Neural cell (in vitro differentiated cells): ENCODE data around the gene TDRKH. TPM values are rescaled to one million over a fixed set of nuclear protein-coding genes. Genes with fewer than 3 reads are reported as not detected.

Source experiments
- H2AFZ ChIP-seq: fragments of 200-600, 300-800 bp; sonication (generic), shearing (Covaris generic); 2 replicates; pipeline ENCODE4 v1.6.0; 2014; ENCODE audit warnings: low read depth, mild to moderate bottlenecking, antibody characterized with exemption, low read length, moderate library complexity
- H3F3A ChIP-seq: fragments of 200-600 bp; shearing (Covaris generic); 2 replicates; pipeline ENCODE4 v1.6.1; 2016; ENCODE audit warnings: mild to moderate bottlenecking, moderate library complexity, mixed read lengths, antibody characterized with exemption, low read length; ENCODE audit not compliant: insufficient read depth, poor library complexity, severe bottlenecking
- H3K27ac ChIP-seq: fragments of 200-600, 300-800 bp; sonication (generic), shearing (Covaris generic); 2 replicates; pipeline ENCODE4 v1.5.1; 2014; ENCODE audit warnings: mild to moderate bottlenecking, low read length, moderate library complexity
- H3K27me3 ChIP-seq: fragments of 300-800, 200-600 bp; sonication (generic), shearing (Covaris generic); 2 replicates; pipeline ENCODE4 v1.6.0; 2014; ENCODE audit warnings: mild to moderate bottlenecking, low read depth, low read length, moderate library complexity; ENCODE audit not compliant: insufficient read depth
- H3K36me3 ChIP-seq: fragments of 300-800, 200-600 bp; sonication (generic), shearing (Covaris generic); 2 replicates; pipeline ENCODE4 v1.5.1; 2014; ENCODE audit warnings: mild to moderate bottlenecking, antibody characterized with exemption, low read length, moderate library complexity; ENCODE audit not compliant: insufficient read depth
- H3K4me2 ChIP-seq: fragments of 300-800, 200-600 bp; sonication (generic), shearing (Covaris generic); 2 replicates; pipeline ENCODE4 v1.6.0; 2014; ENCODE audit warnings: mild to moderate bottlenecking, low read length
- H3K4me3 ChIP-seq: fragments of 300-800, 200-600 bp; sonication (generic), shearing (Covaris generic); 2 replicates; pipeline ENCODE4 v1.5.1; 2014; ENCODE audit warnings: mild to moderate bottlenecking, low read length, moderate library complexity
- H3K79me2 ChIP-seq: fragments of 200-600 bp; shearing (Covaris generic); replicated peaks from 2 replicates; pipeline ENCODE4 v1.6.0; 2014; ENCODE audit warnings: mild to moderate bottlenecking, low read length, moderate library complexity; ENCODE audit not compliant: insufficient read depth
- H3K9ac ChIP-seq: fragments of 300-800, 200-600 bp; sonication (generic), shearing (Covaris generic); 2 replicates; pipeline ENCODE4 v1.6.1; 2016; ENCODE audit warnings: mild to moderate bottlenecking, low read length, mixed read lengths
- H3K9me2 ChIP-seq: fragments of 200-600 bp; shearing (Covaris generic); 2 replicates; pipeline ENCODE4 v1.6.1; 2016; ENCODE audit warnings: mild to moderate bottlenecking, low read length, mixed read lengths; ENCODE audit not compliant: insufficient read depth
- H3K9me3 ChIP-seq: fragments of 200-600, 300-800 bp; sonication (generic), shearing (Covaris generic); 2 replicates; pipeline ENCODE4 v1.6.1; 2016; ENCODE audit warnings: mild to moderate bottlenecking, mixed run types, low read length, moderate library complexity, mixed read lengths
- H4K20me1 ChIP-seq: fragments of 200-600 bp; shearing (Covaris generic); 2 replicates; pipeline ENCODE4 v1.6.1; 2016; ENCODE audit warnings: mild to moderate bottlenecking, mixed run types; ENCODE audit not compliant: insufficient read depth
- CTCF ChIP-seq: fragments of 450-650 bp; IDR thresholded peaks from 2 replicates; pipeline ENCODE4 v1.5.1; 2014; ENCODE audit warnings: antibody characterized with exemption, mild to moderate bottlenecking, moderate library complexity; ENCODE audit not compliant: poor library complexity, severe bottlenecking
- EP300 ChIP-seq: fragments of 450-650 bp; conservative IDR thresholded peaks from 2 replicates; pipeline ENCODE4 v1.6.1; 2014; ENCODE audit warnings: antibody characterized with exemption, mild to moderate bottlenecking, moderate library complexity; ENCODE audit not compliant: poor library complexity, severe bottlenecking
- EZH2 ChIP-seq: fragments of 200-600, 300-800 bp; shearing (Covaris generic), sonication (generic); IDR thresholded peaks from 2 replicates; pipeline ENCODE4 v1.6.1; 2014; ENCODE audit warnings: antibody characterized with exemption, low read length, borderline replicate concordance, mild to moderate bottlenecking; ENCODE audit not compliant: insufficient read depth, poor library complexity, severe bottlenecking
- MXI1 ChIP-seq: fragments of 450-650 bp; conservative IDR thresholded peaks from 2 replicates; pipeline ENCODE4 v1.6.1; 2014; ENCODE audit warnings: antibody characterized with exemption, mild to moderate bottlenecking; ENCODE audit not compliant: poor library complexity, severe bottlenecking
- POLR2AphosphoS5 ChIP-seq: IDR thresholded peaks from 2 replicates; pipeline ENCODE4 v1.6.1; 2012
- RAD21 ChIP-seq: fragments of 450-650 bp; conservative IDR thresholded peaks from 2 replicates; pipeline ENCODE4 v1.6.1; 2014; ENCODE audit warnings: antibody characterized with exemption, mild to moderate bottlenecking, moderate library complexity
- REST ChIP-seq: IDR thresholded peaks from 2 replicates; pipeline ENCODE4 v1.6.1; 2012; ENCODE audit warnings: borderline replicate concordance
- SMC3 ChIP-seq: fragments of 450-650 bp; conservative IDR thresholded peaks from 2 replicates; pipeline ENCODE4 v1.6.1; 2014; ENCODE audit warnings: antibody characterized with exemption, mild to moderate bottlenecking, moderate library complexity; ENCODE audit not compliant: poor library complexity
- TAF1 ChIP-seq: IDR thresholded peaks from 2 replicates; pipeline ENCODE4 v1.6.1; 2012; ENCODE audit warnings: low read depth
- polyA plus RNA-seq: library from polyadenylated mRNA; depleted of rRNA; stranded (reverse); fragments of >200 nt; gene quantifications from 2 replicates; pipeline ENCODE4 v1.2.3, GENCODE V29; 2014

Gene TDRKH
- polyA plus RNA-seq, 1 donor from 2014 or later: 19.5 TPM

- Histone ChIP-seq H3K79me2 (no peaks in the 10 kb centered on the region), H3F3A (no peaks in the 10 kb centered on the region), H3K9me2 (no peaks in the 10 kb centered on the region), H3K4me3 (no peak overlapping the region), H3K4me2 (no peak overlapping the region), H3K36me3 (no peaks in the 10 kb centered on the region), H3K9ac (no peak overlapping the region), H3K27ac (no peak overlapping the region), H4K20me1 (no peaks in the 10 kb centered on the region), H3K9me3 (no peaks in the 10 kb centered on the region), H3K27me3 (no peaks in the 10 kb centered on the region), H2AFZ (no peak overlapping the region)
- no peak for TF ChIP-seq EZH2
- TF ChIP-seq REST: no peak
- TF ChIP-seq SMC3: no peak
- TF ChIP-seq TAF1: no peak
- no peak for TF ChIP-seq RAD21
- TF ChIP-seq CTCF: no peak
- no peak for TF ChIP-seq EP300
- no peak for TF ChIP-seq MXI1
- no peak for TF ChIP-seq POLR2AphosphoS5
These were observed 35.7 kb upstream of the TDRKH start for GRCh38 chr1:151825751-151826660.

DNA sequence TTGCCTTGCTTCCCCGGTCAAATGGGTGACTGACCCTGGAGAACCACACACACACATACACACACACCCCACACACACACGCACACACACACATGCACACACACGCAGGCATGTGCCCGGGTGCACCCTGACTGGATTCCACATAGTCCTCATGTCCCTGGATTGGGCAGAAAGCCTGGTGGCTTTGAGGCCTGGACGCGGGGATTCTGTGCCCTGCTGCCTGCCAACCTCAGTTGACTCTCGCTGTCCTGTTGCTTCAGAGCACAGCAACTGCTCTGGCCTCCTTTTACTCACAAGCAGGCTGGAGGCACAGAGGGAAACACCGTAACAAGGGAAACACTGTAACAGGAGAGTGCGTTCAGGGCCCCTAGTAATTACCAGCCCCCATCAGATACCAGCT, 34.9 kb upstream of the TDRKH start:
- Histone ChIP-seq H3K4me2 (no peak overlapping the region), H3K27ac (no peak overlapping the region), H3K79me2 (no peaks in the 10 kb centered on the region), H2AFZ (no peak overlapping the region), H3K9me3 (no peaks in the 10 kb centered on the region), H3F3A (no peaks in the 10 kb centered on the region), H3K36me3 (no peaks in the 10 kb centered on the region), H3K4me3 (no peak overlapping the region), H3K9ac (no peak overlapping the region), H3K27me3 (no peaks in the 10 kb centered on the region), H4K20me1 (no peaks in the 10 kb centered on the region), H3K9me2 (no peaks in the 10 kb centered on the region)
- TF ChIP-seq SMC3 (no peak), MXI1 (no peak), RAD21 (no peak), POLR2AphosphoS5 (no peak)
